ENCODE results near the gene SNRPB2. TPM values are rescaled to one million over a fixed set of nuclear protein-coding genes. Genes with fewer than 3 reads are reported as not detected.
A peak's percentile ranks its signal among the peaks of the same experiment; 100 is the strongest.

The SNRPB2 gene
- total and polyA plus RNA-seq, 9 of the 15 experiments (the other 6 are each of a cell fraction or from before 2014, with no cell fraction given) = 40.0 to 131 (median 89.4) TPM

DNA sequence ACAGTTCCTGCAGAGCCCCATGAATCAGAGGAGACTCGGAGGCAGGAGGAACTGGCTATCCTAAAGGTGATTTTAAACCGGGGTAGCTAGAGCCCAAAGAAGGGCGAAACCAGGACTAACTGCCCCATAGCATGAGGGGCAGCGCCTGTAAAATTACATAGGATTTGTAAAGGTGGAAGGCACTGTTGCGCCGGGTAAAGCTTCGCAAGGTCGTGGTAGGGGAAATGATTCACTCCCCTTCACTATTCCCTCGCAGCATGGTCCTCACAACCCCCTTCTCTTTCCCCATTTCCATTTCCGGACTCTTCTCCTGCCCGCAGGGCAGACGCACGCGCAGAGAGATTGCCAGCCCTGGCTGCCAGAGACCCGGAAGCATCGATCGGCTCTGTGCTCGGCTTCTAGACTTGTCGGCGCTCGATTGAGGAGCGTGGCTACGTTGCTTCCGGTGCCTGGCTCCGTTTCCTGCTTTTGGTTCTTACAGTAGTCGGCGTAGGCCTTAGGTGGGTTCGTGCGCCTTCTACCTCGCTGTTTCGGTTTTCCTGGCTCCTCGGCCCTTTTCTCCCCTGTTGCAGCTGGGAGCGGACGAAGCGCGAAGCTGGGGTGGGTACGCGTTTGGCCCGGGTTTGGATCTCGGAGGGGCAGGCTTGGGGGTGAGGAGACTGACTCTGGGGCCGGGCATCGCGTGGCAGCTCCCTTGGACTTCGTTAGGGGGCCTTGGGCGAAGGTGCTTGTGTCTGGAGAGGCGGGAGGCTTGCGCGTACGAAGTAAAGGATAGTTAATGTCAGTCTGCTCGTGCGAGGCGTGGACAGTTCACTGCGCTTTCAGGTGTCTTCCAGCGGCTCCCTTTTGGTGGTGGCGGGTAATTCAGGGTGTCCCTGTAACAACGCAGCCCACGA is at the start of gene SNRPB2 (continued):
- TF ChIP-seq, protein P1, sequence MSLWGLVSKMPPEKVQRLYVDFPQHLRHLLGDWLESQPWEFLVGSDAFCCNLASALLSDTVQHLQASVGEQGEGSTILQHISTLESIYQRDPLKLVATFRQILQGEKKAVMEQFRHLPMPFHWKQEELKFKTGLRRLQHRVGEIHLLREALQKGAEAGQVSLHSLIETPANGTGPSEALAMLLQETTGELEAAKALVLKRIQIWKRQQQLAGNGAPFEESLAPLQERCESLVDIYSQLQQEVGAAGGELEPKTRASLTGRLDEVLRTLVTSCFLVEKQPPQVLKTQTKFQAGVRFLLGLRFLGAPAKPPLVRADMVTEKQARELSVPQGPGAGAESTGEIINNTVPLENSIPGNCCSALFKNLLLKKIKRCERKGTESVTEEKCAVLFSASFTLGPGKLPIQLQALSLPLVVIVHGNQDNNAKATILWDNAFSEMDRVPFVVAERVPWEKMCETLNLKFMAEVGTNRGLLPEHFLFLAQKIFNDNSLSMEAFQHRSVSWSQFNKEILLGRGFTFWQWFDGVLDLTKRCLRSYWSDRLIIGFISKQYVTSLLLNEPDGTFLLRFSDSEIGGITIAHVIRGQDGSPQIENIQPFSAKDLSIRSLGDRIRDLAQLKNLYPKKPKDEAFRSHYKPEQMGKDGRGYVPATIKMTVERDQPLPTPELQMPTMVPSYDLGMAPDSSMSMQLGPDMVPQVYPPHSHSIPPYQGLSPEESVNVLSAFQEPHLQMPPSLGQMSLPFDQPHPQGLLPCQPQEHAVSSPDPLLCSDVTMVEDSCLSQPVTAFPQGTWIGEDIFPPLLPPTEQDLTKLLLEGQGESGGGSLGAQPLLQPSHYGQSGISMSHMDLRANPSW (CRISPR knock-in tag; IDR thresholded peaks at IDR 0.05) = no peak
- TF ChIP-seq ZNF668 (CRISPR knock-in tag; IDR thresholded peaks at IDR 0.05) (no peak), ZNF717 (CRISPR knock-in tag; IDR thresholded peaks at IDR 0.05) (no peak), HDAC2 (IDR thresholded peaks at IDR 0.05) (peak; percentile 71; the same call in 1 of the 2 replicates), PCBP1 (IDR thresholded peaks at IDR 0.05; ENCODE audit: low read depth, low read length, poor library complexity, severe bottlenecking) (no peak), NCOA6 (IDR thresholded peaks at IDR 0.05) (no peak), SMARCA4 (IDR thresholded peaks at IDR 0.05) (no peak), SIN3A (IDR thresholded peaks at IDR 0.05; ENCODE audit: borderline replicate concordance in 2 of 2, control insufficient read depth in 1 of 2, low read depth in 2 of 2, low read length in 2 of 2) (no peak), EP300 (IDR thresholded peaks at IDR 0.05; ENCODE audit: low read length) (no peak), NR1H2 (CRISPR knock-in tag; IDR thresholded peaks at IDR 0.05) (no peak), HCFC1 (IDR thresholded peaks at IDR 0.05; ENCODE audit: low read depth, low read length) (peak; percentile 87), KAT7 (CRISPR knock-in tag; IDR thresholded peaks at IDR 0.05; ENCODE audit: borderline replicate concordance) (no peak), ARID2 (IDR thresholded peaks at IDR 0.05) (no peak), PPARD (CRISPR knock-in tag; IDR thresholded peaks at IDR 0.05) (no peak), SMAD1 (IDR thresholded peaks at IDR 0.05; ENCODE audit: low read depth, low read length, partially characterized antibody) (no peak), ZZZ3 (IDR thresholded peaks at IDR 0.05) (no peak), CHD1 (IDR thresholded peaks at IDR 0.05; ENCODE audit: low read length) (no peak), PRPF4 (IDR thresholded peaks at IDR 0.05; ENCODE audit: insufficient read depth, low read depth, low read length, poor library complexity, severe bottlenecking) (no peak), SMARCB1 (IDR thresholded peaks at IDR 0.05; ENCODE audit: insufficient read length, low read depth) (no peak), ZNF766 (CRISPR knock-in tag; conservative IDR thresholded peaks at IDR 0.05) (peak; percentile 59), ZNF76 (CRISPR knock-in tag; IDR thresholded peaks at IDR 0.05; ENCODE audit: borderline replicate concordance) (no peak), ZNF23 (CRISPR knock-in tag; IDR thresholded peaks at IDR 0.05) (no peak)
- TF ChIP-seq, protein P2, sequence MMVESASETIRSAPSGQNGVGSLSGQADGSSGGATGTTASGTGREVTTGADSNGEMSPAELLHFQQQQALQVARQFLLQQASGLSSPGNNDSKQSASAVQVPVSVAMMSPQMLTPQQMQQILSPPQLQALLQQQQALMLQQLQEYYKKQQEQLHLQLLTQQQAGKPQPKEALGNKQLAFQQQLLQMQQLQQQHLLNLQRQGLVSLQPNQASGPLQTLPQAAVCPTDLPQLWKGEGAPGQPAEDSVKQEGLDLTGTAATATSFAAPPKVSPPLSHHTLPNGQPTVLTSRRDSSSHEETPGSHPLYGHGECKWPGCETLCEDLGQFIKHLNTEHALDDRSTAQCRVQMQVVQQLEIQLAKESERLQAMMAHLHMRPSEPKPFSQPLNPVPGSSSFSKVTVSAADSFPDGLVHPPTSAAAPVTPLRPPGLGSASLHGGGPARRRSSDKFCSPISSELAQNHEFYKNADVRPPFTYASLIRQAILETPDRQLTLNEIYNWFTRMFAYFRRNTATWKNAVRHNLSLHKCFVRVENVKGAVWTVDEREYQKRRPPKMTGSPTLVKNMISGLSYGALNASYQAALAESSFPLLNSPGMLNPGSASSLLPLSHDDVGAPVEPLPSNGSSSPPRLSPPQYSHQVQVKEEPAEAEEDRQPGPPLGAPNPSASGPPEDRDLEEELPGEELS (CRISPR knock-in tag; IDR thresholded peaks at IDR 0.05; ENCODE audit: borderline replicate concordance) = no peak
- TF ChIP-seq, protein P3, sequence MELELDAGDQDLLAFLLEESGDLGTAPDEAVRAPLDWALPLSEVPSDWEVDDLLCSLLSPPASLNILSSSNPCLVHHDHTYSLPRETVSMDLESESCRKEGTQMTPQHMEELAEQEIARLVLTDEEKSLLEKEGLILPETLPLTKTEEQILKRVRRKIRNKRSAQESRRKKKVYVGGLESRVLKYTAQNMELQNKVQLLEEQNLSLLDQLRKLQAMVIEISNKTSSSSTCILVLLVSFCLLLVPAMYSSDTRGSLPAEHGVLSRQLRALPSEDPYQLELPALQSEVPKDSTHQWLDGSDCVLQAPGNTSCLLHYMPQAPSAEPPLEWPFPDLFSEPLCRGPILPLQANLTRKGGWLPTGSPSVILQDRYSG (tag; conservative IDR thresholded peaks at IDR 0.05; ENCODE audit: low read depth) = 0 out of 2 replicates have a peak, but pooled peaks have one; percentile 61

All from K562 (cell line).